Islet of Langerhans (tissue), 1 donor: ENCODE measurements around the gene TM9SF4.
"Not testable (repeated sequence)": the region's sequence is repeated elsewhere in the genome, so short reads cannot be mapped to it uniquely, and the experiment has no call there.

ENCODE experiments used
- FAIRE-seq: peaks from one replicate; lab custom pipeline; 2011; peaks lifted over from hg19 to GRCh38; lab: Jason Lieb, UNC

TM9SF4 gene

GRCh38 chr20:32091888-32092346, 17.6 kb upstream of the TM9SF4 start:
- FAIRE-seq: no peak

- no peak for FAIRE-seq
Measured at GRCh38 chr20:32098786-32099185, 10.7 kb upstream of the TM9SF4 start.

DNA sequence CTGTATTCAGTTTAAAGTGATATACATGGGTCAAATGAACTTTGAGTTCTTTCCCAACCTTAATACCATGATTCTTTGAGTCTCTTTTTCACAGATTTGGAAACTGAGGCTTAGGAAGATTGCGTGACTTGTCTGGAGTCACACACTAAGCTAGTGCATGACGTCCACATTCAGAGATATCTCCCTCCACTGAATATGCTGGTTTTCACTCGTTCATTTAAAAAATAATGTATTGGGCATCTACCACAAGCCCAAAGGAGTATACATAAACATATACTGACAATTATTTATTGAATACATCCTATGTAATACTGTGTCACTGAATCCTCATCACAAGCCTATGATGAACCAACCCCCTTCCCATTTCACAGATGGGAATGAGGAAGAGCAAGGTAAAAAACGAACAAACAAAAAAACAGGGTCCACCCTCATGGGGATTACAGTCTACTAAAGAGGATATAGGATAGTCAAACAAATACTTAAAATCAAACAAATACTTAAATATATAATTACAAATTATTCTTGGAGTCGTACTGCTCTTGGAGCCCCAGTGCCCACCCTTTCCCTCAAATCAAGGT, 611 bp upstream of the TM9SF4 start:
- no peak for FAIRE-seq

- no peak for FAIRE-seq
Measured at GRCh38 chr20:32110173-32110704, 725 bp downstream of the TM9SF4 start.

GRCh38 chr20:32110727-32111126, 1.2 kb downstream of the TM9SF4 start:
- FAIRE-seq: no peak

GRCh38 chr20:32111156-32111686, 1.7 kb downstream of the TM9SF4 start:
- FAIRE-seq: no peak

DNA sequence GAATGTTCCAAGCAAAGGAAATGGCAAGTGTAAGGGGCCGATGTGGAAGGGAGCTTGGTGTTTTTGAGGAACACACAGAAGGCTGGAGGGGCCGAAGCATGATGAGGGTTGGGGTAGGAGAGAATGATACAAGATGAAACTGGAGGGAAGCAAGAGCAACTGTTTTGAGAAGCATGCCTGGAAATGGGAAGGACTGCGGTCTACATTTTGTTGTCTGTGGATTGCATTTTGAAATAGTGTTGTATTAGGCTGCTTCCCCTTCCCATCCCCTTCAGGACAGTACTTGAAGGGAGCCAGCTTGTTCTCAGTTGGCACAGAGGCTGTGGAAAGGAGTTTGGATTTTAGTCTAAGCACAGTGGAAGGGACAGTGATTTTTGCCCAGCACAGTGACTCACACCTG, 2.2 kb downstream of the TM9SF4 start:
- FAIRE-seq: no peak

DNA sequence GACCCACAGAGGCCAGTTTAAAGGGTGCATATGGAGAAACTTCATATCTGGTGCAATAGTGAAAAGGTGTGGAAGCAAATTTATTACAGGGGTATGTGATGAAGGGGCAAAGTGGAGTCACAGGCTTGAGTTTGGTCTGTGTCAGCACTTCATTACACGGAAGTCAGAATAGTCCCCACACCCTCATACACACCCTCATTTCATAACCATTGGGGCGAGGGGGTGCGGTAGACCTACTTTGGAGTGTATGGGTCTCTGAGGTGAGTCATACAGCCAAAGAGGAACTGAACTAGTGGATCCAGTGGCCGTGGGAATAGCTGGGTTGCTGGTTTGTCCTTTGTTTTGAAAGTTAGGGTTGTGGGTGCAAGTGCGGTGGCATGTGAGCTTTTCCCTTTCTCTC, 3.3 kb downstream of the TM9SF4 start:
- FAIRE-seq: no peak

- FAIRE-seq: no peak
Measured at GRCh38 chr20:32113591-32114260, 4.2 kb downstream of the TM9SF4 start.

DNA sequence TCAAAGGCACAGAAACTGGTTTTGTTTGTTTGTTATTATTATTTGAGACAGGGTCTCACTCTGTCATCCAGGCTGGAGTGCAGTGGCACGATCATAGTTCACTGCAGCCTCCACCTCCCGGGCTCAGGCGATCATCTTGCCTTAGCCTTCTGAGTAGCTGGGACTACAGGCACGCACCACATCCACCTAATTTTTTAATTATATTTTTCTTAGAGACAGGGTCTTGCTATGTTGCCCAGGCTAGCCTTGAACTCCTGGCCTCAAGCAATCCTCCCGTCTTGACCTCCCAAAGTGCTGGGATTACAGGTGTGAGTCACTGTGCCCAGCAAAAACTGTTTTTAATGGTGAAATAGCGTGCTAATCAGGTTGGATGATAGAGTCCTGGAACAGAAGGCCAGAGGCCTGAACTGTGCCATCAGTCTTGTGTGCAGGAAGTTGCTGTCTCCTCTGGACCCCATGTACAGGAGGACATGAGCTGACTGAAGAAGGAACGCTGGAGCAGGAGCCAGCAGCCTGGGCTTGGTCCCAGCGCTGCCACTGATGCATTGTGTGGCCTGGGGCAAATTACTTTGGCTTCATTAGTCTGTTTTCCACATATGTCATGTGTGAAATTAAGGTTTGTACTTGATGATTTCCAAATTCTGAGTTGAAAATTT, 4.9 kb downstream of the TM9SF4 start:
- no peak for FAIRE-seq

GRCh38 chr20:32115211-32115767, 5.8 kb downstream of the TM9SF4 start:
- no peak for FAIRE-seq

GRCh38 chr20:32116079-32116521, 6.6 kb downstream of the TM9SF4 start:
- no peak for FAIRE-seq

DNA sequence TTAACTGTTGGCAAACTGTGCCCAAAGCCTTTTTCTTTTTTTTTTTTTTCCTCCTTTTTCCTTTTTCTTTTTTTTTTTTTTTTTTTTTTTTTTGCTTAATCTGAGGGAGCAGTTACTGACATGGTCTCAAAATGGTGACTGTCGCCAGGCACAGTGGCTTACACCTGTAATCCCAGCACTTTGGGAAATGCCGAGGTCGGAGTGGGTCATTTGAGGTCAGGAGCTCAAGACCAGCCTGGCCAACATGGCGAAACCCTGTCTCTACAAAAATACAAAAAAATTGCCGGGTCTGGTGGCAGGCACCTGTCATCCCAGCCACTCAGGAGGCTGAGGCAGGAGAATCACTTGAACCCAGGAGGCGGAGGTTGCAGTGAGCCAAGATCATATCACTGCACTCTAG, 7.3 kb downstream of the TM9SF4 start:
- FAIRE-seq: not testable (repeated sequence)

DNA sequence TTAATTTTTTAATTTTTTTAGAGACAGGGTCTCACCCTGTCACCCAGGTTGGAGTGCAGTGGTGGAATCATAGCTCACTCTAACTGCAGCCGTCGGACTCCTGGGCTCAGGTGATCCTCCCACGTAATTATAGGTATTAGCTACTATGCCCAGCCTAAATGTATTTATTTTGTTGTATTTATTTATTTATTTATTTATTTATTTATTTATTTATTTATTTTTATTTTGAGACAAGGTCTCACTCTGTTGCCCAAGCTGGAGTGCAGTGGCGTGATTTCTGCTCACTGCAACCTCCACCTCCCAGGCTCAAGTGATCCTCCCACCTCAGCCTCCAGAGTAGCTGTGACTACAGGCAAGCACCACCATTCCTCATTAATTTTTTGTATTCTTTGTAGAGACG, 8.9 kb downstream of the TM9SF4 start:
- FAIRE-seq: not testable (repeated sequence)

GRCh38 chr20:32119734-32120133, 10.2 kb downstream of the TM9SF4 start:
- FAIRE-seq: no peak

DNA sequence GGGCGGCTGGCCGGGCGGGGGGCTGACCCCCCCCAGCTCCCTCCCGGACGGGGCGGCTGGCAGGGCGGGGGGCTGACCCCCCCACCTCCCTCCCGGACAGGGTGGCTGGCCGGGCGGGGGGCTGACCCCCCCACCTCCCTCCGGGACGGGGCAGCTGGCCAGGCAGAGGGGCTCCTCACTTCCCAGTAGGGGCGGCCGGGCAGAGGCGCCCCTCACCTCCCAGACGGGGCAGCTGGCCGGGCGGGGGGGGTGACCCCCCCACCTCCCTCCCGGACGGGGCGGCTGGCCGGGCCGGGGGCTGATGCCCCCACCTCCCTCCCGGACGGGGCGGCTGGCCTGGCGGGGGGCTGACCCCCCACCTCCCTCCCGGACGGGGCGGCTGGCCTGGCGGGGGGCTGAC, 12.4 kb downstream of the TM9SF4 start:
- not testable (repeated sequence) for FAIRE-seq

GRCh38 chr20:32123088-32123487, 13.6 kb downstream of the TM9SF4 start:
- no peak for FAIRE-seq

- no peak for FAIRE-seq
Measured at GRCh38 chr20:32124916-32125454, 15.5 kb downstream of the TM9SF4 start.

- FAIRE-seq: no peak
Measured at GRCh38 chr20:32125506-32125905, 16.0 kb downstream of the TM9SF4 start.

GRCh38 chr20:32126919-32127318, 17.4 kb downstream of the TM9SF4 start:
- no peak for FAIRE-seq

DNA sequence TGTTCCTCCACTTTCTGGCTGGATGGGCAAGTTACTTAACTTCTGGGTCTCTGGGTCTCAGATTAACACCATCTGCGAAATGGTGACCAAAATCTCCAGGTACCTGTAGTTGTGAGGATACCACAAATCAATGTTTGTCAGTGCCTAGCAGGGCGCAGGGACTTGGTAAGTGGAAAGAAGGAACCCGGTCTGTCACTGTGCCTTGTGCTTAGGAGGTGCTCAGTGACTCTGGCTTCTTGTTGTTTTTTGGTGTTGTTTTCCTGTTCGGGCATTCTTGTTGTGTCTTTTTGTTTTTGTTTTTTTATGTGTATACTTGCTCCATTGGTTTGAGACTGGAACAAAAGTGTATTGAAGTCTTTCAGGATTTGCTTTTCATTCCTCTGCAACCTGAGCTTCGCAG, 17.8 kb downstream of the TM9SF4 start:
- no peak for FAIRE-seq

GRCh38 chr20:32128167-32128566, 18.7 kb downstream of the TM9SF4 start:
- FAIRE-seq: no peak
